HG03135 (cell line): Measurements from ENCODE around the gene MTRF1L.
A peak's percentile ranks its signal among the peaks of the same experiment; 100 is the strongest.

ENCODE experiments used
- ATAC-seq: cut with Tn5 transposase; IDR thresholded peaks from one replicate; pipeline ENCODE4 v1.9.1; 2021; ENCODE audit warnings: mild to moderate bottlenecking, moderate library complexity; ENCODE audit not compliant: unreplicated experiment

MTRF1L gene, protein sequence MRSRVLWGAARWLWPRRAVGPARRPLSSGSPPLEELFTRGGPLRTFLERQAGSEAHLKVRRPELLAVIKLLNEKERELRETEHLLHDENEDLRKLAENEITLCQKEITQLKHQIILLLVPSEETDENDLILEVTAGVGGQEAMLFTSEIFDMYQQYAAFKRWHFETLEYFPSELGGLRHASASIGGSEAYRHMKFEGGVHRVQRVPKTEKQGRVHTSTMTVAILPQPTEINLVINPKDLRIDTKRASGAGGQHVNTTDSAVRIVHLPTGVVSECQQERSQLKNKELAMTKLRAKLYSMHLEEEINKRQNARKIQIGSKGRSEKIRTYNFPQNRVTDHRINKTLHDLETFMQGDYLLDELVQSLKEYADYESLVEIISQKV

DNA sequence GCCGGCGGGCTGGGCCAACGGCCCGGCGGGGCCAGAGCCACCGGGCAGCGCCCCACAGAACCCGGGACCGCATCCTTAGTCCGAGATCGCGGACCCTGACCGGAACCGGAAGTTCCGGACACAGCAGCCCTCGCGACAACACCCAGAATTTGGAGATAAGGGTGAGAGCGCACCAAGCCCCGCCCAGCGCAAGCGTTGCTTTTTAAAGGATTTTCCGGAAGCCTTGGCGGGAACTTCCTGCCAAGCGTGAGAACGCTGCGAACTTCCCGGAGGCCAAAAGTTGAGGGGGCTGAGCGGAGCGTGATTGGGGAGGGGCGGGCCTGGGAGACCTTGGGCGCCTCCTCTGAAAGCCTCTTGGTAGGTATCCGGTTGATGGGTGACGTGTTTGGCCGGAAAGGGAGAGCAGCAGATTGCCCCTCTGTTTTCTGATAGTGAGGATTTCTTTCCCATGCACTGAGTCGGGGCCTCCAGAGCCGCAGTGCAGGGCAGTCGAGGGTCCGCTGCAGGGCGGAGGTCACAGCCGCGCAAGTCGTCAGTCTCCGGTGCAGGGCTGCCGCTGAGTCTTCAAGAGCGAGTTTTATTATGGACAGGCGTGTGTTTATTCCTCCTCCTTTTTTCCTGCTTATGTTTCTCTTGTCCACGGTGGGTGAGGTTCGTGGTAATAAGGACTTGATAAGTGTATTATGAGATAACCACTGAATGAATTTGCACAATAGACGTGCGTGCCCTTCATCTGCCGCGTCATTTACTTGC is at the start of gene MTRF1L:
MTRF1L (minus strand) TSS at position 97 of the 753 bp plus-strand sequence; CDS start at position 73, 24 bp downstream.
- peak; percentile 94 for ATAC-seq

DNA sequence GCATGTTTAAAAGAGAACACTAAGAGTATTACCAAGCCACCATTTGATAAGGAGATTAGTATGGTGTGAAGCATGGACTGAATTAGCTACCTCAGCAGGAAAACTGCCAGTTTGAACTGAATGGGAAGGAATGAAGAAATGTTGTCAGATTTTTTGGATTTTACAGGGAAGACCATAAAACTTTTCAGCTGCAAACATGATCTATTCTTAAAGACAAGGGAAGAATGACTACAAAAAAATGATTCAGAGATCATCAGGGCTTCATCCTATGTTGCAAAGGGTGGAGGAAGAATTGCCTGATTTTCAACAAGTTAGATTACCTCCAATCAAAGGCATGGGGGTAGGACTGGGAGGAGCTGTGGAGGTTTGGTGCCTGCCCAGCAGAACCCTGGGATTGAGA is 49.3 kb upstream of the MTRF1L start:
- ATAC-seq: no peak

DNA sequence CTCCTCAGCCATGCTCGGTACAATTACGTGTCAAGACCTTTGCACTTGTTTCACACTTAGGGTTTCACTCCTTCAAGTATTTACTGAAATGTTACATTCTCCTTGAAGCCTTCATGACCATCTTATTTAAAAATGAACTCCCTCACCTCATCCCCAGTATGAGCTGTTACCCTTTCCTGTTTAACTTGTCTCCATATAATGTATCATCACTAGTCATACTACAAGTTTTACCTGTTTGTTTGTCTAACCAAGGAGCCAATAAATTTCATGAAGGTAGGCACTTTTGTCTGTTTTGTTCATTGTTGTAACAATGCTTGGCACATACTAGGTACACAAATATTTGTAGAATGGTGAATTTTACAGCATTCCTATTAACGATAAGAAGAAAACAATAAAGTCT is 46.1 kb upstream of the MTRF1L start:
- ATAC-seq: no peak

GRCh38 chr6:153047386-153047785 is 44.9 kb upstream of the MTRF1L start:
- ATAC-seq: no peak

DNA sequence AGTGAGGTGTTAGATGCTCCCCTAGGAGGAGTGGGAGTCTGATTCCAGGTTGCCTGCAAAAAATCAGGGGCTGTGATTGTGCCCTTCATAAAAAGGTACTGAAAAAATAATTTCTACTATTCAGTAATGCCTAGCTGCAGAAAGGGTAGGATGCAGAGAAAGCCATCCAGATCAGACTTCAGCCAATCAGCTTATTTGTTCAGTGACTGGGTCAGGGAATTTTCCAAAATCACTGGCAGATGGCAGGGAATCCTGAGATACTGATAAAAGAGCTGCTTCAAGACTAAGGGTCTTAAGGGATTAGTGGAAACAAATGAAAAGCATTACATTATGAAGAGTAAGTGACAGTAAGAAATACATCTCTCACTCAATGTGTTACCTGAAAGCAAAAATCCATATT is 42.8 kb upstream of the MTRF1L start:
- ATAC-seq: no peak

GRCh38 chr6:153044295-153044694 is 41.8 kb upstream of the MTRF1L start:
- ATAC-seq: no peak

- ATAC-seq: no peak
These were observed 41.2 kb upstream of the MTRF1L start for GRCh38 chr6:153043719-153044118.

DNA sequence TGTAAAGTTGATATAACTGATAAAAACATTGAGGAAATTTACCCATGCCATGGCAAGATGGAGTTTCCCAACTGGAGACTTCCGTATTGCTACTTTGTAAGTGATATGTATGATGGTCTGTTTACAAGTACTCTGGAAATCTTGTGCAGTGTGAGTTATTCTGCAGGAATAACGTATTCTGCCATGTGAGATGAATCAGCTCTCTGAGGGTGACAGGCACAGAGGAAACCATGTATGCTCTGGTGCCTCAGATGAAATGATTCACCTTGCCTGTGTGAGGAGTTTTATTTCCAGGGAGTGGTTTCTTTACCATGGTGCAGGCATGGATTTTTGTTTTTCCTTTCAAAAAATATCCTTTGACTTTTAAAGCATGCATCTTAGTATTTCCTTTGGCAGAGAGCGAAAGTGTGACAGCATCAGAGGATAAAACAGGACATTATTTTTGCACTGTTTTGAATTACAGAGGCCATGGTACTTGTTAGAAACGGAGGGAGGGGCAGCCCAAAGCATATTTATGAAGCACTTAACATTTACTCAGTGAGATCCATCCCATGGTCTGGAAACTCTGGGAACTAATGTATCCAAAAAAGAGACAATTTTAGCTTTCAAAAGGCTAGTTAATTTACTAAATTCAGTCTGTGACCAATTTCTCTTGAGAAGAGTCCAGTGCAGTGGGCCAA is 36.0 kb upstream of the MTRF1L start:
- no peak for ATAC-seq

- ATAC-seq: no peak
These were observed 31.6 kb upstream of the MTRF1L start for GRCh38 chr6:153034139-153034538.

GRCh38 chr6:153032255-153032882 is 29.9 kb upstream of the MTRF1L start:
- ATAC-seq: no peak

DNA sequence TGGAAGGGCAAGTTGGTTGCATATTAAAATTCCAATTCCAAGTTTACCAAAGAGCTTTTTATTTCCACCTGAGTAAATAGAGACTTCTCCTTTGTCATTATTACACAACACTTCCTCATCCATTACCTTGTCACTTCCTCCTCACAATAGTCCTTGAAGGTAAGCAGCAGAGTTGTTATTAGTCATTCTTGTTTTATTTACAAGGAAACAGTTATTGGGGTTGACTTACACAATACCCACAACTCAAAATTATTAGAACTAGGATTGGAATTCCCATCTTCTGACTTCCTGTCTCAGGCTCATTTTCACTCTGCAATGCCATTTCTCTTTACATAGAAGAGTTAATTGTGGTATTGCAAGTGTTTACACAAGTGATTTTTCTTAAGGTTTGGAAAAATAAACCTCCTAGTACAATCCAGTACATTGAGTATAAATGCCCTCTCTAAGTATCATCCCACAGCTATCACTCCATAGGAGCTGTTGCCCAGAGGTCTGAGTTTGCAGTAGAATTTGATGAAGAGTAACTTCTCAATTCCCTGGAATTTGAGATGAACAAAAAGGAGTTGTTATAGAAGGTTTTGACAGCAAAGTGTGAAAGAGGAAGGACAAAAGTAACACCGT is 28.9 kb upstream of the MTRF1L start:
- no peak for ATAC-seq

DNA sequence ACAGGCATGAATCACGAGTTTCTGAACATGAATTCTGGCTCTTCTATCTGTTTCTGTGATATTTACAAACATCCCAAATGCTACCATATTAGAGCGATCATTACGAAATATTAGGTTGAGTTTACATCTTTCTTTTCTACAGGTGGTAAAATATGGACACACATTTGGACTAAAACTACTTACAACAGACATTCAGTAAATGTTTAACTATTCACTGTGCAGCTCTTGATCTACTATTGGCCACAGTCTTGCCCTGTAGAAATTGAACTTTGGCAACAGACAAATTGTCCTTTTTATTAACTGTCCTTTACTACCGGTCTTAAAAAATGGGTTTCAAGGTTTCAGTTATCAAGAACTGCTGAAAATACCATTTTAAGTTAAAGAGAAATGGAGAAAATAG is 26.5 kb upstream of the MTRF1L start:
- ATAC-seq: no peak

- no peak for ATAC-seq
These were observed 25.8 kb upstream of the MTRF1L start for GRCh38 chr6:153028286-153028685.

GRCh38 chr6:153027480-153027879 is 25.0 kb upstream of the MTRF1L start:
- ATAC-seq: no peak

DNA sequence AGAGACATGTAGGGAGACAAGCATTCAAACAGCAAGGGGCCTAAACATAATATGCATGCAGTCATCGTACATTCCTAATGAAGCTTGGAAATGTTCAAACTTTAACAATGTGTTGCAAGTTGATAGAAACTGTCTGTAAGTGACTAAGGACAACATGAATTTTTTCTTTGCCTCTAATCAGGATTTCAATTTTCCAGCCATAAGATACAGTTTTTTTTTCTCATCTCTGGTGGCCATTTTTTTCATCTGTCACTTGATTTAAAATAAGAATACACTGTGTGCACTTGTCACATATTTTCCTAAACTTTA is 22.2 kb upstream of the MTRF1L start:
- no peak for ATAC-seq

DNA sequence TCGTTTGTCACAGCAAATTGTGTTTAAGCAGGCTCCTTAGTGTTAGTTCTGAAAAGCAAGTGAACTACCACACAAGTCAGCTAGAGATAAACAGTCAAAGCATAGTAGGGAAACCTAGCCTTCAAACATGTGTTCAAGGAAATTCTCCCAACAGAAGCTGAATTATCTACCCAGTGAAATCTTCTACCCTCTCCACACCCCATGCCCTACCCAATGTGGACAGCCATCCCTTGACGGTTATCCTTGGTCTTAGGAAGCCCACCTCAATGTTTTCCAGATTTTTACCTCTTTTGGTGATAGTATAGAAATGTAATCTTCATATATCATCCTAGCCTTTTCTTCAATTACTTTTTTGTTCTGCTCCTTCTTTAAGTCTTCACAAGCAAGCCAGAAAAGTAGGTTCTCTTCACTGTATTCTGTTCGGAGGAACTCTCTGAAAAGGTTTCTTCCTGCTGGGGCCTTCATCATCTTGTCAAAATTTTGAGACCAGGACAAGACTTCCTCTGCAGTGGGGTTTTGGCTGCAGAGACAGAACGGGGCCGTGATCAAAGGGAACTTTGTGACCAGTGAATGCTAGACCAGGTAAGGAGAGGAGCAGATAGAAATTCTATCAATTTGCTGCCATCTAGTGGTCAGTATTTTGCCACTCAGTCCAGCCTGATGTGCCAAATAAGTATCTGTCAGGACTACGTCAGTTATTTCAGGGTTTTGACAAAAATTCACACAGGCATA is 21.6 kb upstream of the MTRF1L start:
- ATAC-seq: peak; percentile 98

DNA sequence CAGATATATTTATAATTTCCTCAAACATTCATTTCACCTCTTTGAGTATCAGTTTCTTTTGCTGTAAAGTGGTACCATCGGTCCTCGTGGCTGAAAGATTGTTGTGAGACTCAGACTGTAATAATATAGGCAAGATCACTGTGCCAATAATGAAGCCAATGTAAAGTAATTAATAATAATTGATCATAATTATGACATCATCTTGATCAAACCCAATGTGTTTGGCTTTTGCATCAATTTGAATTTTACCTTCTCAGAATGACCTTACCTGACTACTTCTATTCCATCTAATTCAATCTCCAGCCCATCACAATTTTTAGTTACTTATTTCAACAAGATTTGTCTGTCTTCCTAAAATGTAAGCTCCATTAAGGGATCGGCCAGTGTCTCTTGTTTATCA is 15.8 kb upstream of the MTRF1L start:
- ATAC-seq: no peak

- ATAC-seq: no peak
These were observed 14.3 kb upstream of the MTRF1L start for GRCh38 chr6:153016846-153017245.

GRCh38 chr6:153015094-153015640 is 12.7 kb upstream of the MTRF1L start:
- ATAC-seq: no peak

DNA sequence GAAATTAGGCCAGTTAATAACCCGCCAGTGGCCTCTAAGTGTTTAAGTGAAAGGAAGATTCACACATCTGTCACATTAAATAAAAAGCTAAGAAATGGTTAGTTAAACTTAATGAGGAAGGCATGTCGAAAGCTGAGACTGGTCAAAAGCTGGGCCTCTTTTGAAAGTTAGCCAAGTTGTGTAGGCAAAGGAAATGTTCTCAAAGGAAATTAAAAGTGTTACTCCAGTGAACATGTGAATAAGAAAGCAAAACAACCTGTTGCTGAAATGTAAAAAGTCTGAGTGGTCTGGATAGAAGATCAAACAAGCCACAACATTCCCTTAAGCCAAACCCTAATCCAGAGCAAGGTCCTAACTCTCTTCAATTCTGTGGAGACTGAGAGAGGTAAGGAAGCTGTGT is 10.9 kb upstream of the MTRF1L start:
- no peak for ATAC-seq
